GM12892 (cell line): Measurements from ENCODE around the gene IQGAP2.

ENCODE experiments used
- POLR2A ChIP-seq: IDR thresholded peaks from 2 replicates; pipeline ENCODE4 v1.6.1; 2011; ENCODE audit warnings: low read depth, low read length, control low read depth
- TAF1 ChIP-seq: IDR thresholded peaks from 2 replicates; pipeline ENCODE4 v1.6.1; 2011; ENCODE audit warnings: low read depth, mild to moderate bottlenecking, control low read depth, low read length, borderline replicate concordance

DNA sequence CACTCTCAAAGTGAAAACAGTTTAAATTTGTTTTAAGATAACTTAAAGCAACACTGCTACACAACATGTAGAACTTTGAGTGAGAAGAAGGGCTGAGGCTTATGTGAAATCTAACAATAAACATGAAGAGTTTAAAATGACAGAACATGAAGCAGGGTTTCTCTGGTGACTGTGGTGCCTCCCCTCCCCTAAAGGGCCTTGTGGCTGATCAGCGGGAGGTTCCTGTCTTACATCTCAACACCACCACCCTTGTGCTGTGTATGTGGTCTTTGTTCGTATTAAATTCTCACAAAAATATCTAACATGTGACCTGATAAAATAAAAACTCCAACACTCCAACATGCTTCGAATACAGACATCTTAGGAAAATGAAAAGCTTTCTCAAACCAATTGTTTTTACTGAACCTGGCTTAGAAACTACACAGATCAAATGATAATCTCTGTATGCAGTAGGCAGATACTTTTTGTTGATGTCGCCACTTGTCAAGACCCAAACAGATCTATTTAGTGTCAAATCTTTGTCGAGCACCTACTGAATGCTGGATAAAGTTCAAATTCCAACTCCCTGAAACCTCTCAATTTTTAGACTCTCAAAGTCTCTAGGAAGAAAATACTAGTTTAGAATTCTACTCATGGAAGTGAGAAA is 9.9 kb upstream of the IQGAP2 start:
- TF ChIP-seq POLR2A (no peak), TAF1 (no peak)
